GM10266 (cell line): ENCODE data around the gene KSR1.

ENCODE experiments used
- DNase-seq: peaks from one replicate; pipeline ENCODE4 v3.0.0; 2012; ENCODE audit errors: extremely low spot score
- CTCF ChIP-seq: IDR thresholded peaks from 2 replicates; pipeline ENCODE4 v1.5.1; 2012; ENCODE audit warnings: mild to moderate bottlenecking, low read depth; ENCODE audit not compliant: control insufficient read depth, insufficient read depth; ENCODE audit errors: missing control alignments

The KSR1 gene

DNA sequence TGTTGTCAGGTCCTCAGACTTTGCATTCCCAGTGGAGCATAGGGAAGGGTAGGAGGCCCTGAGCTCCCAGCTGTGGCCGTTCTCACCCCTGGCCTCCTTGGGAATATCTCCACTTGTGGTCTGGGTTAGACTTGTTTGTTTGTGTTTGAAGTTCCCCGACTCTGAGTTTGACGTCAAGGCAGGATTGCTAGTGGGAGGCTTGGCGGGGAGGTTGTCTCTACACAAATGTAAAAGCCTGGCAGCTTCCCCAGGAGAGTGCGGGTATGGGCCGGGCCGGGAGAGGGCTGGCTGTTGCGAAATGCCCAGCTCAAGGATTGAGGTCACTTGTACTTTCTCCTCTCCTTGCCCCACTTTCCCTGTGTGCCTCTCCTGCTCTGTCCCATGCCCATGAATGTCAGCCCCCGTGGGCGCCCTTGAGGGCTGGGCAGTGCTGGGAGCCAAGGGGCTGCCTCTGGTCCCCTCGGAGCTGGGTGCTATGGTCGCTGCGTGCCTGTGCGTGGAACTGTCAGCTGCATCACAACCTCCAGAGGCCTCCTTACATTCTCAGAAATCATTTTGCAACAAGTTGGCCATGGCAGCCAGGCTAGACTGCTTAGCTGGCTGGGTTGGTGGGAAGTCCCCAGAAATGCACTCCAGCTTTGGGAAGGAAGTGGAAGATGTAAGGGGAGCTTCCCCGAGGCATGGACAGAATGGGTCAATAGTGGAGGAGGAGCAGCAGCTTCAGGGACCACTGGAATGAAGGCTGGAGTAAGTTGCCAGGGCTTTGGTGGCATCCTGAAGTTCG, 84.3 kb downstream of the KSR1 start:
- DNase-seq: no peak
- TF ChIP-seq CTCF: no peak

- TF ChIP-seq CTCF: no peak
- no peak for DNase-seq
Measured at GRCh38 chr17:27541301-27542023, 85.2 kb downstream of the KSR1 start.

- DNase-seq: no peak
- no peak for TF ChIP-seq CTCF
Measured at GRCh38 chr17:27542841-27543463, 86.7 kb downstream of the KSR1 start.

- TF ChIP-seq CTCF: no peak
Measured at GRCh38 chr17:27543464-27543856, 87.2 kb downstream of the KSR1 start.

DNA sequence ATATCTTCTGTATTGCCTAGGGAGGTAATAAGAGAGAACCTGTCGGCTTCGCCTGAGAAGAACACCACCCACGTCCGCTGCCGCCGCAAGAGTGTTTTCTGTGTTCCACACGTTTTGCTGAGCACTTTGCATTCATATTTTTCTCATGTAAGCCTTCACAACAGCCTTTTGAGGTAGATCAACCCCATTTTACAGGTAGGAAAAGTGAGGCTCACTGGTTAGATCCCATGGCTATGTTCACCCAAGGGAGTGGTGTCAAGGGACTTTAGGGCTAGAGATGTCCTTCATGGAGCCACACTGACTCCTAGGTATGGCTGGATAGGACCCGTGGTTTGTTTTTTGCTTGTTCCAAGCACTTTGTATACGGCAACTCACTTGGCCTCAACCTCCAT, 87.7 kb downstream of the KSR1 start:
- no peak for TF ChIP-seq CTCF
- DNase-seq: no peak

More at GRCh38 chr17:27543464-27543856, 87.2 kb downstream of the KSR1 start:
- DNase-seq: no peak

- DNase-seq: peak; percentile 83
- TF ChIP-seq CTCF: no peak
Measured at GRCh38 chr17:27544350-27545131, 88.3 kb downstream of the KSR1 start.
